ENCODE data around the gene KRT13.

KRT13 gene

GRCh38 chr17:41511116-41511515 lies 5.7 kb upstream of the KRT13 start:
- H3K27ac ChIP-seq, result no peak overlapping the region
- TF ChIP-seq CTCF (IDR thresholded peaks at IDR 0.05), result no peak
- TF ChIP-seq ZFX (IDR thresholded peaks at IDR 0.05; ENCODE audit: borderline replicate concordance), result no peak

GRCh38 chr17:41510251-41511065 lies 5.0 kb upstream of the KRT13 start:
- no peak for TF ChIP-seq CTCF (IDR thresholded peaks at IDR 0.05)
- H3K27ac ChIP-seq, result no peak overlapping the region

- TF ChIP-seq CTCF (IDR thresholded peaks at IDR 0.05) (no peak), ZFX (IDR thresholded peaks at IDR 0.05; ENCODE audit: borderline replicate concordance) (no peak)
- H3K27ac ChIP-seq, result no peak overlapping the region
These were observed 2.0 kb upstream of the KRT13 start for GRCh38 chr17:41507315-41507880.

GRCh38 chr17:41505809-41506767 lies 676 bp upstream of the KRT13 start:
- no peak overlapping the region for H3K27ac ChIP-seq

GRCh38 chr17:41504246-41504977 lies 1.0 kb downstream of the KRT13 start:
- TF ChIP-seq CTCF (IDR thresholded peaks at IDR 0.05), result no peak
- no peak for TF ChIP-seq ZFX (IDR thresholded peaks at IDR 0.05; ENCODE audit: borderline replicate concordance)

More at GRCh38 chr17:41505809-41506767, 676 bp upstream of the KRT13 start:
- TF ChIP-seq ZFX (IDR thresholded peaks at IDR 0.05; ENCODE audit: borderline replicate concordance) (no peak), CTCF (IDR thresholded peaks at IDR 0.05) (no peak)

GRCh38 chr17:41503202-41503601 lies 2.2 kb downstream of the KRT13 start:
- no peak overlapping the region for H3K27ac ChIP-seq
- no peak for TF ChIP-seq CTCF (IDR thresholded peaks at IDR 0.05)

More at GRCh38 chr17:41504246-41504977, 1.0 kb downstream of the KRT13 start:
- H3K27ac ChIP-seq, result no peak overlapping the region
